SU-DHL-6 (cell line): ENCODE data around the gene FANCC.

Experiments used
- H2AFZ ChIP-seq: fragments of 200-600 bp; sonication (generic); 2 replicates; pipeline ENCODE4 v1.6.1; 2014; ENCODE audit warnings: low read depth, mild to moderate bottlenecking, moderate library complexity, mixed read lengths, antibody characterized with exemption, low read length; ENCODE audit not compliant: severe bottlenecking
- H3F3A ChIP-seq: fragments of 200-600 bp; shearing (Covaris generic); 2 replicates; pipeline ENCODE4 v1.6.0; 2016; ENCODE audit warnings: antibody characterized with exemption, mild to moderate bottlenecking; ENCODE audit not compliant: insufficient read depth
- H3K27ac ChIP-seq: fragments of 200-600 bp; sonication (generic); 2 replicates; pipeline ENCODE4 v1.5.1; 2016; ENCODE audit warnings: low read depth, mild to moderate bottlenecking, low read length, moderate library complexity, mixed read lengths
- H3K27me3 ChIP-seq: fragments of 200-600 bp; sonication (generic), shearing (Covaris generic); 2 replicates; pipeline ENCODE4 v1.6.0; 2014; ENCODE audit warnings: mild to moderate bottlenecking, low read length
- H3K36me3 ChIP-seq: fragments of 200-600 bp; sonication (generic); 2 replicates; pipeline ENCODE4 v1.6.1; 2014; ENCODE audit warnings: mild to moderate bottlenecking, low read length, mixed read lengths
- H3K4me2 ChIP-seq: fragments of 300-600, 200-600 bp; shearing (Covaris generic), sonication (generic); 2 replicates; pipeline ENCODE4 v1.6.0; 2014; ENCODE audit warnings: low read length, low read depth, mild to moderate bottlenecking; ENCODE audit not compliant: poor library complexity, severe bottlenecking
- H3K4me3 ChIP-seq: fragments of 200-600 bp; sonication (generic); 2 replicates; pipeline ENCODE4 v1.5.1; 2014; ENCODE audit warnings: antibody characterized with exemption, low read length, mild to moderate bottlenecking, mixed read lengths; ENCODE audit not compliant: insufficient read depth, poor library complexity, severe bottlenecking
- H3K79me2 ChIP-seq: fragments of 200-600 bp; sonication (generic); 2 replicates; pipeline ENCODE4 v1.6.1; 2014; ENCODE audit warnings: mild to moderate bottlenecking, low read length, moderate library complexity; ENCODE audit not compliant: insufficient read depth
- H3K9ac ChIP-seq: fragments of 200-600 bp; sonication (generic); 2 replicates; pipeline ENCODE4 v1.7.0; 2014; ENCODE audit warnings: mild to moderate bottlenecking, low read length
- H3K9me2 ChIP-seq: fragments of 200-600 bp; sonication (generic); replicated peaks from 2 replicates; pipeline ENCODE4 v1.6.1; 2014; ENCODE audit warnings: low read length; ENCODE audit not compliant: insufficient read depth
- H3K9me3 ChIP-seq: fragments of 200-600 bp; sonication (generic); 2 replicates; pipeline ENCODE4 v1.6.1; 2014; ENCODE audit warnings: low read length, mixed read lengths; ENCODE audit not compliant: insufficient read depth
- H4K20me1 ChIP-seq: fragments of 200-600 bp; sonication (generic); 2 replicates; pipeline ENCODE4 v1.6.1; 2014; ENCODE audit warnings: low read depth, mild to moderate bottlenecking, antibody characterized with exemption, low read length, moderate library complexity, mixed read lengths
- CTCF ChIP-seq: fragments of 200-600 bp; sonication (generic); IDR thresholded peaks from one replicate; pipeline ENCODE4 v1.5.1; 2017; ENCODE audit warnings: antibody characterized with exemption, mild to moderate bottlenecking, low read length, moderate library complexity; ENCODE audit not compliant: insufficient read depth, poor library complexity, severe bottlenecking
- EZH2phosphoT487 ChIP-seq: fragments of 200-600 bp; sonication (generic), shearing (Covaris generic); conservative IDR thresholded peaks from 2 replicates; pipeline ENCODE4 v1.6.1; 2018; ENCODE audit warnings: mild to moderate bottlenecking, antibody characterized with exemption, low read length, moderate library complexity, mixed read lengths

The FANCC gene

GRCh38 chr9:95091601-95092261 is 225.8 kb downstream of the FANCC start:
- no peaks in the 10 kb centered on the region for H3K9me3 ChIP-seq
- H2AFZ ChIP-seq: no peak overlapping the region
- no peak overlapping the region for H3K27ac ChIP-seq
- H3K9ac ChIP-seq: no peak overlapping the region
- H3K36me3 ChIP-seq: no peaks in the 10 kb centered on the region
- no peak overlapping the region for H3K4me3 ChIP-seq
- no peaks in the 10 kb centered on the region for H3K27me3 ChIP-seq
- TF ChIP-seq CTCF (no peak), EZH2phosphoT487 (no peak)
- H4K20me1 ChIP-seq: no peaks in the 10 kb centered on the region
- H3K79me2 ChIP-seq: no peaks in the 10 kb centered on the region
- no peaks in the 10 kb centered on the region for H3F3A ChIP-seq
- no peaks in the 10 kb centered on the region for H3K9me2 ChIP-seq
- H3K4me2 ChIP-seq: no peak overlapping the region

DNA sequence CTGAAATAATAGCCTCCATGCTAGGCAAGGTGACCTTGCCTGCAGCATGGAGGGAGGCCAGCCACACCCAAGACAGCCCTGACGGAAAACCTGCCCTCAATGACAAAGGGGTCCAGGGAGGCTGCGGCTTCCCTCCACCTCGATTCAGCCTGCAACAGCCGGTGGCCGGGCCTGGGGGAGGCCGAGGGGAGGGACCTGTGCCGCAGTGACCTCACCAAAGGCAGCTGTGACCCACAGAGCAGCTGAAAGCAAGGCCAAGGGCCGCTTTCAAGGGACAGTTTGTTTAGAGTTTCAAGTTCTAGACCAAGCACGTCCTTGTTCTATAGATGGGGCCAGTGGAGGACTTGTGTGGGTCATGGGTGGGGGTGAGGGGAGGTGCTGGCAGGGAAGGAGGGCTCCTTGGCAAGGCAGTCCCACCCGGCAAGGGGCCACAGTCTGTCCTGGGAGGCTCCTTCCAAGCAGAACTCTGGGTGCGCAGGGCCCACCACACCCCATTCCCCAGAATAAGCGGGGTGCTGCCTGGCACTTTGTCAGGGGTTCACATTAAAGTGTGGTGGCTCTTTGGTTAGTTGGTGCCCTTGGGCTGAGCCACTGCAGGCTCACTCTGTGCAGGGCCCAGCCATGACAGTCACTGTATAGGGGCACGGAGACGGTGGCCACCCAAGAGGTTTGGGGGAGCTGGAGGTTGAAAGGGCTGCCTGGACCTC is 226.5 kb downstream of the FANCC start:
- H3K4me2 ChIP-seq: no peak overlapping the region
- H4K20me1 ChIP-seq: no peaks in the 10 kb centered on the region
- H3K79me2 ChIP-seq: no peaks in the 10 kb centered on the region
- no peak overlapping the region for H2AFZ ChIP-seq
- no peak overlapping the region for H3K9ac ChIP-seq
- no peaks in the 10 kb centered on the region for H3K27me3 ChIP-seq
- H3F3A ChIP-seq: no peaks in the 10 kb centered on the region
- TF ChIP-seq CTCF: no peak
- no peak for TF ChIP-seq EZH2phosphoT487
- no peak overlapping the region for H3K27ac ChIP-seq
- no peaks in the 10 kb centered on the region for H3K9me3 ChIP-seq
- H3K9me2 ChIP-seq: no peaks in the 10 kb centered on the region
- H3K36me3 ChIP-seq: no peaks in the 10 kb centered on the region
- no peak overlapping the region for H3K4me3 ChIP-seq

GRCh38 chr9:95090023-95090791 is 227.3 kb downstream of the FANCC start:
- Histone ChIP-seq H3K27ac (no peak overlapping the region), H3K27me3 (no peaks in the 10 kb centered on the region), H3F3A (no peaks in the 10 kb centered on the region)

More at GRCh38 chr9:95090023-95090791, 227.3 kb downstream of the FANCC start:
- Histone ChIP-seq H3K9me3 (no peaks in the 10 kb centered on the region), H3K4me3 (no peak overlapping the region), H3K9me2 (no peaks in the 10 kb centered on the region), H3K4me2 (no peak overlapping the region), H4K20me1 (no peaks in the 10 kb centered on the region), H3K79me2 (no peaks in the 10 kb centered on the region), H2AFZ (no peak overlapping the region), H3K9ac (no peak overlapping the region), H3K36me3 (no peaks in the 10 kb centered on the region)
- TF ChIP-seq CTCF (no peak), EZH2phosphoT487 (no peak)
